ENCODE measurements around the gene FFAR3. TPM values are rescaled to one million over a fixed set of nuclear protein-coding genes. Genes with fewer than 3 reads are reported as not detected.
"Not testable (repeated sequence)": the region's sequence is repeated elsewhere in the genome, so short reads cannot be mapped to it uniquely, and the experiment has no call there.

Gene FFAR3
- total RNA-seq, 1 donor from 2014 or later = not detected

DNA sequence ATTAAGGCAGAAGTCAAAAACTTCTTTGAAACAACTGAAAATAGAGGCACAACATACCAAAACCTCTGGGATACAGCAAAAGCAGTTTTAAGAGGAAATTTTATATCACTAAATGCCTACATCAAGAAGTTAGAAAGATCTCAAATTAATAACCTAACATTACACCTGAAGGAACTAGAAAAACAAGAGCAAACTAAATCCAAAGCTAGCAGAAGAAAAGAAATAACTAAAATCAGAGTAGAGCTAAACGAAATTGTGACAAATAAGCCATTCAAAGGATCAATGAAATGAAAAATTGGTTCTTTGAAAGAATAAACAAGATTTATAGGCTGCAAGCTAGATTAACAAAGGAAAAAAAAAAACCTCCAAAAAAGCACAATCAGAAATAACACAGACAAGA, 10.1 kb downstream of the FFAR3 start:
- Mint-ChIP-seq H3K27me3 (ENCODE audit: low read depth) (peaks cover 13% of the 10 kb centered on the region), H3K4me3 (ENCODE audit: unreplicated experiment) (no peak overlapping the region), H3K27ac (ENCODE audit: unreplicated experiment) (no peak overlapping the region), H3K4me1 (ENCODE audit: low read depth) (no peaks in the 10 kb centered on the region), H3K9me3 (ENCODE audit: low read depth) (no peaks in the 10 kb centered on the region), H3K36me3 (ENCODE audit: low read depth) (no peaks in the 10 kb centered on the region)
- no peak for DNase-seq (ENCODE audit: low spot score)
- TF ChIP-seq, protein P1, sequence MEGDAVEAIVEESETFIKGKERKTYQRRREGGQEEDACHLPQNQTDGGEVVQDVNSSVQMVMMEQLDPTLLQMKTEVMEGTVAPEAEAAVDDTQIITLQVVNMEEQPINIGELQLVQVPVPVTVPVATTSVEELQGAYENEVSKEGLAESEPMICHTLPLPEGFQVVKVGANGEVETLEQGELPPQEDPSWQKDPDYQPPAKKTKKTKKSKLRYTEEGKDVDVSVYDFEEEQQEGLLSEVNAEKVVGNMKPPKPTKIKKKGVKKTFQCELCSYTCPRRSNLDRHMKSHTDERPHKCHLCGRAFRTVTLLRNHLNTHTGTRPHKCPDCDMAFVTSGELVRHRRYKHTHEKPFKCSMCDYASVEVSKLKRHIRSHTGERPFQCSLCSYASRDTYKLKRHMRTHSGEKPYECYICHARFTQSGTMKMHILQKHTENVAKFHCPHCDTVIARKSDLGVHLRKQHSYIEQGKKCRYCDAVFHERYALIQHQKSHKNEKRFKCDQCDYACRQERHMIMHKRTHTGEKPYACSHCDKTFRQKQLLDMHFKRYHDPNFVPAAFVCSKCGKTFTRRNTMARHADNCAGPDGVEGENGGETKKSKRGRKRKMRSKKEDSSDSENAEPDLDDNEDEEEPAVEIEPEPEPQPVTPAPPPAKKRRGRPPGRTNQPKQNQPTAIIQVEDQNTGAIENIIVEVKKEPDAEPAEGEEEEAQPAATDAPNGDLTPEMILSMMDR (IDR thresholded peaks at IDR 0.05) = no peak

DNA sequence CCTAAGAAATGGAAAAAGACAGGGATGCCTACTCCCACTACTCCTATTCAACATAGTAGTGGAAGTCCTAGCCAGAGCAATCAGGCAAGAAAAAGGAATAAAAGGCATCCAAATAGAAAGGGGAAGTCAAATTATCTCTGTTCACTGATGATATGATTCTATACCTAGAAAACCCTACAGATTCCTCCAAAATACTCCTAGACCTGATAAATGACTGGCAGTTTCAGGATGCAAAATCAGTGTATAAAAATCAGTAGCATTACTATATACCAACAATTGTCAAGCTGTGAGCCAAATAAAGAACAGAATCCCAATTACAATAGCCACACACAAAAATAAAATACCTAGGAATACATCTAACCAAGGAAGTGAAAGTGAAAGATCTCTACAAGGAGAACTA, 11.3 kb downstream of the FFAR3 start:
- DNase-seq (ENCODE audit: low spot score) = no peak
- TF ChIP-seq, protein P1 (IDR thresholded peaks at IDR 0.05) = no peak
- no peaks in the 10 kb centered on the region for H3K36me3 Mint-ChIP-seq (ENCODE audit: low read depth)
- no peak overlapping the region for H3K4me3 Mint-ChIP-seq (ENCODE audit: unreplicated experiment)
- peaks cover 22% of the 10 kb centered on the region for H3K27me3 Mint-ChIP-seq (ENCODE audit: low read depth)
- H3K9me3 Mint-ChIP-seq (ENCODE audit: low read depth) = no peaks in the 10 kb centered on the region
- no peaks in the 10 kb centered on the region for H3K4me1 Mint-ChIP-seq (ENCODE audit: low read depth)
- no peak overlapping the region for H3K27ac Mint-ChIP-seq (ENCODE audit: unreplicated experiment)

DNA sequence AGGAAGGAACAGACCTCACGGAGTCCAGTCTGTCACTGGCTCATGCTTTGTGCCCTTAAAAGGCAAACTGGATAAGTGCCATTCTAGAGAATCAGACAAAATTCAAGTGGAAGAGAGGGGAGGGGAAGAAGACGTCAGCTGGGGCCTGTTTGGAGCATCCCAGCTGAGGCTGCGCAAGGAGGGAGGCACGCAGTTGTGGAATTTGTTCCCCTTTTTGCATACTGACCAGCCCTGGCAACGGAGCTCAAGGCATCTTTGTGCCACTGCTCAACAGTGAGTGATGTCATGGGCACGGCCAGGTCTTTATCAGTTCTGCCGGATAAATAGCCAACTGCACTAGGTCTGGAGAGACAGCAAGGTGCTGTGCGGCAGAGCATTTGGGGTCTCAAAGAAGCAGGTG, 12.5 kb downstream of the FFAR3 start, which contains the start of gene GPR42:
TSS of gene GPR42 (plus strand) at position 347 of the 400 bp plus-strand sequence. CDS start 292 bp downstream, outside the sequence.
- Mint-ChIP-seq H3K9me3 (ENCODE audit: low read depth) (no peaks in the 10 kb centered on the region), H3K4me3 (ENCODE audit: unreplicated experiment) (no peak within 1 kb of the TSS), H3K27me3 (ENCODE audit: low read depth) (peaks cover 26% of the 10 kb centered on the region), H3K4me1 (ENCODE audit: low read depth) (no peaks in the 10 kb centered on the region), H3K27ac (ENCODE audit: unreplicated experiment) (no peak within 1 kb of the TSS), H3K36me3 (ENCODE audit: low read depth) (no peaks in the 10 kb centered on the region)
- DNase-seq (ENCODE audit: low spot score) = no peak
- TF ChIP-seq, protein P1 (IDR thresholded peaks at IDR 0.05) = no peak

DNA sequence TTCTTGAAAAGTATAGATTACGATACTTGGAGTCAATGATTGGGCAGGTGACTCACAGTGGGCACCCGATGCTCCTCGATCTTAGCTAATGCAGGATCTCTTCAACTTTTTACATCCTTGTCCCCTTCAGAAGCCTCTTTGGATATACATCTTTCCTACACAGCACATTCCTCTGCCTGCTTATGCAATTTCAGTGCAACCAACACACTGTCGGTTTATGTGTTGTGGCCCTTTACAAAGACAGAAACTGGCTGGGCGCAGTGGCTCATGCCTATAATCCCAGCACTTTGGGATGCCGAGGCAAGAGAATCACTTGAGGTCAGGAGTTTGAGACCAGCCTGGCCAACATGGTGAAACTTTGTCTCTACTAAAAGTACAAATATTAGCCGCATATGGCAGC, 15.2 kb downstream of the FFAR3 start:
- no peak overlapping the region for H3K4me3 Mint-ChIP-seq (ENCODE audit: unreplicated experiment)
- no peaks in the 10 kb centered on the region for H3K4me1 Mint-ChIP-seq (ENCODE audit: low read depth)
- H3K36me3 Mint-ChIP-seq (ENCODE audit: low read depth) = no peaks in the 10 kb centered on the region
- peaks cover 3% of the 10 kb centered on the region for H3K9me3 Mint-ChIP-seq (ENCODE audit: low read depth)
- no peak overlapping the region for H3K27ac Mint-ChIP-seq (ENCODE audit: unreplicated experiment)
- TF ChIP-seq, protein P1 (IDR thresholded peaks at IDR 0.05) = no peak
- H3K27me3 Mint-ChIP-seq (ENCODE audit: low read depth) = peaks cover 19% of the 10 kb centered on the region
- DNase-seq (ENCODE audit: low spot score) = no peak

DNA sequence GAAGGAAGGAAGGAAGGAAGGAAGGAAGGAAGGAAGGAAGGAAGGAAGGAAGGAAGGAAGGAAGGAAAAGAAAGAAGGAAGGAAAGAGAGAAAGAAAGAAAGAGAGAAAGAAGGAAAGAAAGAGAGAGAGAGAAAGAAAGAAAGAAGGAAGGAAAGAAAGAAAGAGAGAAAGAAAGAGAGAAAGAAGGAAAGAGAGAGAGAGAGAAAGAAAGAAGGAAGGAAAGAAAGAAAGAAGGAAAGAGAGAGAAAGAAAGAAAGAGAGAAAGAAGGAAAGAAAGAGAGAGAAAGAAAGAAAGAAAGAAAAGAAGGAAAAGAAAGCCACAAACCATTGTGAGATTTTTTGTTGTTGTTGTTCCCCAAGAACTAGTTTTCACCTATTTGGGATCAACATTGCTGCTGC, 15.8 kb downstream of the FFAR3 start:
- not testable (repeated sequence) for H3K4me1 Mint-ChIP-seq (ENCODE audit: low read depth); H3K27ac Mint-ChIP-seq (ENCODE audit: unreplicated experiment); DNase-seq (ENCODE audit: low spot score); H3K9me3 Mint-ChIP-seq (ENCODE audit: low read depth); H3K36me3 Mint-ChIP-seq (ENCODE audit: low read depth); H3K4me3 Mint-ChIP-seq (ENCODE audit: unreplicated experiment)
- peaks cover 18% of the 10 kb centered on the region for H3K27me3 Mint-ChIP-seq (ENCODE audit: low read depth)

DNA sequence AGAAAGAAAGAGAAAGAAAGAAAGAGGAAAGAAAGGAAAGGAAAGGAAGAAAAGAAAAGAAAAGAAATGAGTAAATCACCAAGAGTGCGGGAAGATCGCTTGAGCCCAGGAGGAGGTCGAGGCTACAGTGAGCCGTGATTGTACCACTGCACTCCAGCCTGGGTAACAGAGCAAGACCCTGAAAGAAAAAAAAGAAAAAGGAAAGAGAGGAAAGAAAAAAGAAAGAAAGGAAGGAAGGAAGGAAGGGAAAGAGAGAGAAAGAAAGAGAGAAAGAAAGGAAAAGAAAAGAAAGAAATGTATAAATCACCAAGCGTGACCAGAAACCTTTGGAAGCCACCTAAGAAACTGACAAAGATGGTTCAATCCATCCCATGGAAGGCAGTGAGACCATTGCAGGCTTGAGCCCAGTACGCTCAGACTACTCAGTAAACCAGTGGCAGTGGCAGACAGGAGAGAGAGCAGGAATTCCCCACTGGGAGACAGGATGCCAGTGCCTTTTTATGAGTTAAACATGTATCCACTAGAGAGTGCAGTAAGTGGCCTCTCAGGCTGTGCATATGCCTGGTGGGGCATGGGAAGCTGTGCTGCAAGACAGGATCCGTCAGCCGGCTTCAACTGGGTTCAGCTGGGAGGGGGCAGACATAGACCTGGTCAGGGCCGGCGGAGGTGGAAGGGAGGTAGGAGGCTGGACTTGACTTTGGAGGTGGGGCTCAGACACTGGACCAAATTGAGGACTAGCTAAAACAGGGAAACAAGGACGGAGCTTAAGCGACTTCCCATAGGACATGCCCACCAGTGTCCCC, 17.4 kb downstream of the FFAR3 start:
- TF ChIP-seq, protein P1 (IDR thresholded peaks at IDR 0.05) = no peak
- Mint-ChIP-seq H3K4me3 (ENCODE audit: unreplicated experiment) (no peak overlapping the region), H3K36me3 (ENCODE audit: low read depth) (no peaks in the 10 kb centered on the region), H3K4me1 (ENCODE audit: low read depth) (no peaks in the 10 kb centered on the region), H3K27me3 (ENCODE audit: low read depth) (peaks cover 22% of the 10 kb centered on the region), H3K27ac (ENCODE audit: unreplicated experiment) (no peak overlapping the region), H3K9me3 (ENCODE audit: low read depth) (peaks cover 6% of the 10 kb centered on the region)
- DNase-seq (ENCODE audit: low spot score) = no peak
